ENCODE data around the gene CDKN2B. TPM values are rescaled to one million over a fixed set of nuclear protein-coding genes. Genes with fewer than 3 reads are reported as not detected.
A peak's percentile ranks its signal among the peaks of the same experiment; 100 is the strongest.

CDKN2B gene
- polyA plus RNA-seq, 1 of the 3 experiments (the other 2 are of a cell fraction), result 6.3 TPM

DNA sequence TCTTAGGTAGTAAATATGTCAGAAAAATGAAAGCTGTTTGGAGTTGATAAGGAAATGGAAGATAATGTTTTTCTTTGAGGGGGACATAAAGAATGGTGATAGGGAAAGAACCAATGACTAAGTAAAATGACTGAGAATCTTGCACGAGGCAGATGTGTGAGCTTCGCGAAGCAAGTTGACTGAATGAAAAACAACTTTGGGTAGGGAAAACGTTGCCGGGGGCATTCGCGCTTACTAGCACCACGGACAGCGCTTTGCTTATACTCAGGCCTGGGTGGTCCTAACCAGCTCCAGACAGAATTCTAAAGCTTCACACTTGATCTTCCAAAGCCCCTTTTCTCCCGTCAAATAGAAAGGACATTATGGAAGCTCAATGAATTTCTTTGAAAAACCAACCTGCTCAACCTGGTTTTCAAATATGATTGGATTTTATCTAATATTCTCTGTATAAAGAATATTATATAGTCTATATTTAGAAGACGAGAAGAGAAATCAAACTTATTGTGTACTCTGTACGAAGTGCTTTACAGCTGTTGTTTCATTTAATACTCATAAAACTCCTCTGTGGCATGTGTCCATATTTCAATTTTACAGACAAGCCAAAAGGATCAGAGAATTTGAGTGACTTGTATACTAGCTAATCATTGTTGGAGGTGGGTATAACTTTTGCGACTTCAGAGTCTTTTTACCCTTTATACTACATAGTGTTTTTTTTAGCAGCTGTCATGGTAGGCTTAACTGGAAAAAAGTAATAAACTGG is 1.9 kb upstream of the CDKN2B start:
- Histone ChIP-seq H3K9me3 (no peaks in the 10 kb centered on the region), H3F3A (replicated peaks; ENCODE audit: insufficient read depth) (peaks cover 9% of the 10 kb centered on the region), H3K9me2 (no peaks in the 10 kb centered on the region), H3K4me3 (ENCODE audit: low read depth in 2 of 2, low read length in 1 of 2) (no peak overlapping the region), H4K20me1 (ENCODE audit: insufficient read depth) (no peaks in the 10 kb centered on the region), H3K36me3 (replicated peaks in 1 of 2; ENCODE audit: control insufficient read depth in 1 of 2, insufficient read depth in 2 of 2, low read length in 1 of 2) (no peaks in the 10 kb centered on the region), H3K27me3 (ENCODE audit: insufficient read depth) (no peaks in the 10 kb centered on the region; the same call in 1 of the 2 replicates), H3K4me1 (ENCODE audit: control insufficient read depth in 1 of 2, insufficient read depth in 2 of 2, low read depth in 1 of 2, low read length in 1 of 2) (peaks cover 0 to 7% of the 10 kb centered on the region in 2 experiments; a peak in 2 of 4 replicates), H3K4me2 (no peak overlapping the region), H3K9ac (no peak overlapping the region), H2AFZ (ENCODE audit: low read depth) (no peak overlapping the region), H3K79me2 (ENCODE audit: insufficient read depth) (no peaks in the 10 kb centered on the region; the same call in 1 of the 2 replicates), H3K27ac (ENCODE audit: low read depth in 2 of 2, low read length in 1 of 2) (no peak overlapping the region)
- ChIA-PET POLR2A (no interaction called here), CTCF (interaction anchor here (0.7 to 5.8 kb wide), 4 partner anchors 15 to 201 kb away, joined by 3 to 109 read pairs (median 42); partner anchors contain the start of genes CDKN2A and CDKN2B-AS1)
- TF ChIP-seq USF1 (IDR thresholded peaks at IDR 0.05; ENCODE audit: borderline replicate concordance, low read depth) (no peak), ELF1 (IDR thresholded peaks at IDR 0.05) (no peak), REST (IDR thresholded peaks at IDR 0.05; ENCODE audit: low read depth, low read length) (peak; percentile 99)
- TF ChIP-seq, protein P1, sequence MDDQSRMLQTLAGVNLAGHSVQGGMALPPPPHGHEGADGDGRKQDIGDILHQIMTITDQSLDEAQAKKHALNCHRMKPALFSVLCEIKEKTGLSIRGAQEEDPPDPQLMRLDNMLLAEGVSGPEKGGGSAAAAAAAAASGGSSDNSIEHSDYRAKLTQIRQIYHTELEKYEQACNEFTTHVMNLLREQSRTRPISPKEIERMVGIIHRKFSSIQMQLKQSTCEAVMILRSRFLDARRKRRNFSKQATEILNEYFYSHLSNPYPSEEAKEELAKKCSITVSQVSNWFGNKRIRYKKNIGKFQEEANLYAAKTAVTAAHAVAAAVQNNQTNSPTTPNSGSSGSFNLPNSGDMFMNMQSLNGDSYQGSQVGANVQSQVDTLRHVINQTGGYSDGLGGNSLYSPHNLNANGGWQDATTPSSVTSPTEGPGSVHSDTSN (IDR thresholded peaks at IDR 0.05), result no peak
- DNase-seq, result no peak
- 44% methylated on average over 13 of the region's 13 CpGs for WGBS (ENCODE audit: low lambda C conversion rate)

- Histone ChIP-seq H2AFZ (ENCODE audit: low read depth) (peak overlapping the region; percentile 87), H3F3A (replicated peaks; ENCODE audit: insufficient read depth) (peaks cover 9% of the 10 kb centered on the region), H3K27me3 (ENCODE audit: insufficient read depth) (no peaks in the 10 kb centered on the region; the same call in 1 of the 2 replicates), H3K9me2 (no peaks in the 10 kb centered on the region), H3K4me3 (ENCODE audit: low read depth in 2 of 2, low read length in 1 of 2) (peak overlapping the region; percentile 79 to 82), H3K79me2 (ENCODE audit: insufficient read depth) (no peaks in the 10 kb centered on the region; the same call in 1 of the 2 replicates), H4K20me1 (ENCODE audit: insufficient read depth) (no peaks in the 10 kb centered on the region), H3K36me3 (replicated peaks in 1 of 2; ENCODE audit: control insufficient read depth in 1 of 2, insufficient read depth in 2 of 2, low read length in 1 of 2) (no peaks in the 10 kb centered on the region), H3K9ac (no peak overlapping the region), H3K9me3 (no peaks in the 10 kb centered on the region), H3K4me1 (ENCODE audit: control insufficient read depth in 1 of 2, insufficient read depth in 2 of 2, low read depth in 1 of 2, low read length in 1 of 2) (peaks cover 0 to 16% of the 10 kb centered on the region in 2 experiments; a peak in 2 of 4 replicates), H3K27ac (ENCODE audit: low read depth in 2 of 2, low read length in 1 of 2) (peak overlapping the region in 1 of 2 experiments; percentile 49; a peak in 1 of 4 replicates), H3K4me2 (peak overlapping the region; percentile 90)
- ChIA-PET CTCF (interaction anchor here (0.6 to 5.8 kb wide), 24 partner anchors 8 to 724 kb away, joined by 3 to 109 read pairs (median 8); partner anchors contain the start of genes CDKN2A and CDKN2B-AS1), POLR2A (interaction anchor here (1.4 kb wide), 1 partner anchor 15 kb away, joined by 3 read pairs; the partner anchor contains the start of genes CDKN2A and CDKN2B-AS1)
- 2% methylated on average over 6 of the region's 6 CpGs for WGBS (ENCODE audit: low lambda C conversion rate)
- DNase-seq, result no peak
- TF ChIP-seq MXI1 (IDR thresholded peaks at IDR 0.05; ENCODE audit: low read depth, low read length), result peak; percentile 41; the same call in 1 of the 2 replicates
- TF ChIP-seq USF2 (IDR thresholded peaks at IDR 0.05; ENCODE audit: borderline replicate concordance, low read depth, low read length), result no peak
- no peak for TF ChIP-seq USF1 (IDR thresholded peaks at IDR 0.05; ENCODE audit: borderline replicate concordance, low read depth)
- no peak for TF ChIP-seq ELF1 (IDR thresholded peaks at IDR 0.05)
- TF ChIP-seq CTCF (IDR thresholded peaks at IDR 0.05), result 0 out of 2 replicates have a peak, but pooled peaks have one; percentile 6
- TF ChIP-seq SMC3 (IDR thresholded peaks at IDR 0.05; ENCODE audit: low read depth, low read length), result no peak; the same call in 1 of the 2 replicates
- TF ChIP-seq, protein P1 (IDR thresholded peaks at IDR 0.05), result no peak
- TF ChIP-seq JUND (IDR thresholded peaks at IDR 0.05), result no peak
- TF ChIP-seq EP300 (IDR thresholded peaks at IDR 0.05; ENCODE audit: borderline replicate concordance in 1 of 2, low read depth in 1 of 2, low read length in 1 of 2), result no peak
Measured at GRCh38 chr9:22009506-22009867, 382 bp upstream of the CDKN2B start.

Data from SK-N-SH (cell line).